Transverse colon (tissue), 3 donors: ENCODE data around the gene BRSK2.

Experiments used
- CTCF ChIP-seq, 5 experiments: fragments of 200-600 bp in 3 of 5; fragments of 450-650 bp in 2 of 5; sonication (generic) in 3 of 5; IDR thresholded peaks; 1 replicate in 2 of 5; 2 replicates in 3 of 5; pipeline ENCODE4 v1.5.1; 2016 to 2017; ENCODE audit warnings: antibody characterized with exemption in 5 of 5, inconsistent platforms in 3 of 5, mild to moderate bottlenecking in 2 of 5, moderate library complexity in 1 of 5
- POLR2A ChIP-seq: fragments of 450-650 bp; IDR thresholded peaks from one replicate; pipeline ENCODE4 v1.6.1; 2016; ENCODE audit warnings: antibody characterized with exemption, mild to moderate bottlenecking, moderate library complexity

- TF ChIP-seq CTCF (IDR thresholded peaks at IDR 0.05) (no peak), POLR2A (no peak)
These were observed 62.2 kb downstream of the BRSK2 start for GRCh38 chr11:1451781-1452470.
